CD14-positive monocyte (primary cell): Measurements from ENCODE around the gene LILRB4. TPM values are rescaled to one million over a fixed set of nuclear protein-coding genes. Genes with fewer than 3 reads are reported as not detected.

ENCODE experiments used
- polyA plus RNA-seq, 3 donors: library from polyadenylated mRNA; depleted of rRNA in 1 of 3; unstranded in 2 of 3; stranded (reverse) in 1 of 3; fragments of 300-500 nt in 2 of 3; fragments of >200 nt in 1 of 3; fragmentation: Illumina TruSeq in 2 of 3; gene quantifications; 1 replicate in 2 of 3; 2 replicates in 1 of 3; pipeline ENCODE4 v1.2.3, GENCODE V29; 2012 to 2021
- small RNA-seq: library from RNA; depleted of rRNA; stranded (forward); fragments of <200 nt; gene quantifications from one replicate; pipeline ENCODE3, GENCODE V24; 2012; ENCODE audit warnings: low read depth; ENCODE audit not compliant: insufficient read length

LILRB4 gene
- polyA plus RNA-seq, 3 donors: 35.8 to 102 (median 58.0) TPM

Small RNA genes lying within 50 kb of the gene (small RNA-seq; reads per million reads assigned to genes)
- not detected for gene AC245036.3
- gene AC245128.2: not detected
- not detected for gene MIR8061

Other genes starting within 250 kb of the LILRB4 start
- gene TTYH1, start 247.5 kb upstream of the LILRB4 start, polyA plus RNA-seq: not detected
- gene LENG8, start 213.8 kb upstream of the LILRB4 start, polyA plus RNA-seq: 100 to 1,000 TPM in 1 of 3 donors, 1 to 10 TPM in 2; 3.6 to 341 (median 5.8) TPM
- gene LENG9, start 199.2 kb upstream of the LILRB4 start, polyA plus RNA-seq: 1 to 10 TPM in 1 of 3 donors, under 1 TPM in 1, not detected in 1; 0.15 to 2.0 TPM
- gene CDC42EP5, start 189.7 kb upstream of the LILRB4 start, polyA plus RNA-seq: not detected
- gene LAIR2, start 160.2 kb upstream of the LILRB4 start, polyA plus RNA-seq: under 1 TPM in 1 of 3 donors, not detected in 2; 0.38 TPM
- 100 to 1,000 TPM; 333 to 451 (median 377) TPM for gene LILRA2, start 89.2 kb upstream of the LILRB4 start, polyA plus RNA-seq
- 100 to 1,000 TPM in 2 of 3 donors, 10 to 100 TPM in 1; 88.5 to 151 (median 141) TPM for gene LILRA1, start 69.4 kb upstream of the LILRB4 start, polyA plus RNA-seq
- gene LILRB1, start 32.5 kb upstream of the LILRB4 start, polyA plus RNA-seq: 100 to 1,000 TPM in 1 of 3 donors, 10 to 100 TPM in 2; 27.2 to 317 (median 60.6) TPM
- not detected for gene KIR3DL3, start 61.5 kb downstream of the LILRB4 start, polyA plus RNA-seq
- under 1 TPM in 1 of 3 donors, not detected in 2; 0.07 TPM for gene KIR2DL3, start 75.5 kb downstream of the LILRB4 start, polyA plus RNA-seq
- not detected for gene KIR2DL1, start 106.8 kb downstream of the LILRB4 start, polyA plus RNA-seq
- gene KIR2DL4, start 140.6 kb downstream of the LILRB4 start, polyA plus RNA-seq: under 1 TPM; 0.12 to 0.17 (median 0.14) TPM
- under 1 TPM in 1 of 3 donors, not detected in 2; 0.15 TPM for gene KIR3DL1, start 153.5 kb downstream of the LILRB4 start, polyA plus RNA-seq
- not detected for gene KIR2DS4, start 169.7 kb downstream of the LILRB4 start, polyA plus RNA-seq
- gene KIR3DL2, start 187.5 kb downstream of the LILRB4 start, polyA plus RNA-seq: under 1 TPM in 2 of 3 donors, not detected in 1; 0.04 to 0.15 TPM
- gene FCAR, start 211.2 kb downstream of the LILRB4 start, polyA plus RNA-seq: 100 to 1,000 TPM; 147 to 239 (median 173) TPM
- under 1 TPM in 2 of 3 donors, not detected in 1; 0.20 to 0.43 TPM for gene NCR1, start 243.2 kb downstream of the LILRB4 start, polyA plus RNA-seq